HG02610 (cell line): Measurements from ENCODE around the gene RNU6-9.

Source experiments
- ATAC-seq: cut with Tn5 transposase; IDR thresholded peaks from one replicate; pipeline ENCODE4 v1.9.1; 2021; ENCODE audit warnings: mild to moderate bottlenecking, moderate library complexity; ENCODE audit not compliant: unreplicated experiment

The RNU6-9 gene

GRCh38 chr19:861141-861755 lies 32.0 kb upstream of the RNU6-9 start:
- ATAC-seq, result no peak

GRCh38 chr19:861756-862580 lies 31.3 kb upstream of the RNU6-9 start:
- ATAC-seq, result no peak

- ATAC-seq, result no peak
Measured at GRCh38 chr19:862581-863314, 30.5 kb upstream of the RNU6-9 start.

GRCh38 chr19:863315-863620 lies 30.0 kb upstream of the RNU6-9 start:
- ATAC-seq, result no peak

DNA sequence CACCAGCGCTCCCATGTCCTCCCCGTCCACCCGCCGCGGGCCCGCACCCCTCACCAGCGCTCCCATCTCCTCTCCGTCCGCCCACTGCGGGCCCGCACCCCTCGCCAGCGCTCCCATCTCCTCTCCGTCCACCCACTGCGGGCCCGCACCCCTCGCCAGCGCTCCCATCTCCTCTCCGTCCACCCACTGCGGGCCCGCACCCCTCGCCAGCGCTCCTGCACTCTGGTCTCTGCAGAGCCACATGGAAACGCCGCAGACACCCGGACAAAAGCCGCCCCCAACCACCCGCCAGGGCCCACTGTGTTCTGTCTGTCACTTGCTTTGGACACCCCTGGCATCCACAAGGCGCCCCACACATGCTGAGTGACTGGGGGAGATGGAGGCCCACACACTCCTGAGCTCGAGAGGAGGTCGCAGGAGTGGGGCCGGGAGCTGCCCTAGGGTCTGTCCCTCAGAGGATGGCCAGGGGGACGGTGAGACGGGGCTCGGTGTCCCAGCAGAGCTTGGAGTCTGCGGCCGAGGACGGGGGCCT lies 26.4 kb upstream of the RNU6-9 start:
- no peak for ATAC-seq

- ATAC-seq, result no peak
Measured at GRCh38 chr19:867301-867793, 25.9 kb upstream of the RNU6-9 start.

DNA sequence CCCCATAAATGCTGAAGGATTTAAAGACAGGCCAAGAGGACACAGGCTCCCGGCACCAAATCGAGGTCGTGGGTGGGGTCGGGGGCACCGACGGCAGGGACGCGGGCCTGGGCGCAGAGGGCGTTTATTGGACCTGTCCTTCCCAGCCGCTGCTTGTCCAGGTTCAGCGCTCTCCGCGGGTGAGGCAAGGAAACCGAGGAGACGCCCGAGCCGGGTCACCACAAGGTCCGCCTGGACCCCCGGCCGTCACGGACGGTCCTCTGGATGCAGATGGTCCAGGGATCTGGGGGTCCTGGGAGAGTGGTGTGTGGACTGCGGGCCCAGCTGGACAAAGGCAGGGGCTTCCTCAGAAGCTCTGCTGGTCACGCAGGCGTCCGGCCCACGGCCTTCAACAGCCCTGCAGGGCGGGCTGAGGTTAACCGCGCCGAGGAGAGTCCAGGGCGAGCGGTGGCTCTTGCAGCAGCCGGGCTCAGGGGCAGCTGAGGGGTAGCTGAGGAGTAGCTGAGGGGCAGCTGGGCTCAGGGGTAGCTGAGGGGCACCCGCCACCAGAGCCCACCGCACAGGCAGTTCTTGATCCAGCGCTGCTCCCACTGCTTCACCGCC lies 25.3 kb upstream of the RNU6-9 start:
- no peak for ATAC-seq

- no peak for ATAC-seq
Measured at GRCh38 chr19:868458-869244, 24.6 kb upstream of the RNU6-9 start.

DNA sequence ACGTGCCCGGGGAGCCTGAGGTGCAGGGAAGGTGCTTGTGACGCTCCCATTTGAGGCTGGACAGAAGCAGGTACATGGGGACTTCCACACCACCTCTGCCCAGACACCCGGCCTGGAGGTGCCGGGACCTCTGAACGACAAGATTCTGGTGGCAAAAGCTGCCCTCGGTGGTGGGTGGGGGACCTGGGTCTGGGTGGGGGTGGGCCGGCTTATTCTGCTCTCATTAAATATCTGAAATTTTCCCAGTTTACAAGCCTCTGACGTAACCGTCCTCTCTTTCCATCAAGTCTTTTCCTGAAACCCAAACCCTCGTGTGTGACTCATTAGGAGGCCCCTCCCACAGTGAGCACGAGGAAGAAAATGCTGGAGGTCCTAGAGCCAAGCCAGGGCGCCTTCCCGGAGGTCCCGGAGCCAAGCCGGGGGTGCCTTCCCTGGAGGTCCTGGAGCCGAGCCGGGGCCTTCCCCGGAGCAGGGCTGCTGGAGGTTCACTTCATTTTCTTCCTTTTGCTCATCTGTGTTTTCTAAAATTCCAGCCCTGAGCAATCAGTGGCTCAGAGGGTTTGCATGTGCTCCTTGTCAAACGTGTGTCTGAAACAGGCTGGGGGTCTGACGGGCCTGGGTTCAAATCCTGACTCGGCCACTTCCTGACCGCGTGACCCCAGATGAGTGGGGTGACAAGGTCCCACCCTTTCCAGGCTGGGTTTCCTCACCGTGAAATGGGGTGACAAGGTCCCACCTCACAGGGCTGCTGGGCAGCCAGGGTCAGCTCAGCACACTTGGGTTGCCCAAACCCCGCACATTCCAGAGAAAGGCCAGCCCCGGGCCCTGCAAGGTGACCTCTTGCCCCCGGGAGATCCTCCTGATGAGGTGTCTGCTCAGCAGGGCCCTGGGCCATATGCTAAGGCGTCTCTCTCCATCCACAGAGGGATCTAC lies 23.8 kb upstream of the RNU6-9 start:
- no peak for ATAC-seq

GRCh38 chr19:870314-870713 lies 23.0 kb upstream of the RNU6-9 start:
- ATAC-seq, result no peak

- no peak for ATAC-seq
Measured at GRCh38 chr19:870963-871401, 22.3 kb upstream of the RNU6-9 start.

DNA sequence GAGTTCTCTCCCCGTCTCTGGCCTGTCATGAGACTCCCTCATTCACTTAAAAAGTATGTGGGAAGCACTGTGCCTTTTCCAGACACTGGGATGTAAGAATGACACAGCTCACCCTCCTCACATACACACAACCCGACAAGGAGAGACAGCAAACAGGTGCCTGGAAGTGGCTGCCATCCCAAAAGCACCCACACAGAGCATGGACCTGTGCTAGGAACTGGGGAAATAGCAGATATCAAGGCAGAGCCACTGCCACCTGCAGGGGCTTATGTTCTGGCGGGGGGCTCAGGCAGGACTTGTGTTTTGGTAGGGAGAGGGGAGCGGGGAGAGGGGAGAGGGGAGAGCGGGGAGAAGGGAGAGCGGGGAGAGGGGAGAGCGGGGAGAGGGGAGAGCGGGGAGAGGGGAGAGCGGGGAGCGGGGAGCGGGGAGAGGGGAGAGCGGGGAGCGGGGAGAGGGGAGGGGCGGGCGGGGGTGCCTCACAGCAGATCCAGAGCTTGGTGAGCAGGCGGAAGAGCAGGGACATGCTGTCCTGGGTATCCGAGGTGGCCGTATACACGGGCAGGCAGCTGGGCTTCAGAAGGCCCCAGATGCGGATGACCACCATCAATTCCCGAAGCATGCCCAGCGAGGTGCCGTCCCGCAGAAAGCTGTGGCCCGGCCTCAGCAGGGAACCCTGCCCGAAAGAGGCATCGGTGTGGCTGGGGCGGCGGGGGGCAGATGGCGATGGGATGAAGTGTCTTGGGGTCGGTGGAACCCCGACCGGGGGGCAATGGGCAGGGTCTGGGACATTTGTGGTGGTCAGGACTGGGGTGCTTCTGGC lies 21.6 kb upstream of the RNU6-9 start:
- ATAC-seq, result no peak

GRCh38 chr19:872266-872951 lies 20.9 kb upstream of the RNU6-9 start:
- no peak for ATAC-seq

DNA sequence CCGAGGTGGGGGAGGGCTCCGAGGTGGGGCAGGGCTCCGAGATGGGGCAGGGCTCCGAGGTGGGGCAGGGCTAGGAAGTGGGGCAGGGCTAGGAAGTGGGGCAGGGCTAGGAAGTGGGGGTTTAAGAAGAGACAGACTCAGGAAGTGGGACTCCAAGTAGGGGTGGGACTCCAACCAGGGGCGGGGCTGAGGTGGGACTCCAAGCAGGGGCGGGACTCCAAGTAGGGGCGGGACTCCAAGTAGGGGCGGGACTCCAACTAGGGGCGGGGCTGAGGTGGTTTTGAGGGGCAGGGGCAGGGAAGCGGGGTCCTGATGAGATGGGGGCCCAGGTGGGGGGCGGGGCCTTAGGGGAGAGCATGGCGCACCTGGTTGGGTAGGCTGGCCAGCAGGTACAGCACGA lies 20.2 kb upstream of the RNU6-9 start:
- no peak for ATAC-seq

GRCh38 chr19:873561-874041 lies 19.7 kb upstream of the RNU6-9 start:
- no peak for ATAC-seq

- ATAC-seq, result no peak
Measured at GRCh38 chr19:875265-875879, 17.9 kb upstream of the RNU6-9 start.

GRCh38 chr19:876089-876488 lies 17.2 kb upstream of the RNU6-9 start:
- no peak for ATAC-seq
